Measurements from ENCODE around the gene GPR183.

GPR183 gene

DNA sequence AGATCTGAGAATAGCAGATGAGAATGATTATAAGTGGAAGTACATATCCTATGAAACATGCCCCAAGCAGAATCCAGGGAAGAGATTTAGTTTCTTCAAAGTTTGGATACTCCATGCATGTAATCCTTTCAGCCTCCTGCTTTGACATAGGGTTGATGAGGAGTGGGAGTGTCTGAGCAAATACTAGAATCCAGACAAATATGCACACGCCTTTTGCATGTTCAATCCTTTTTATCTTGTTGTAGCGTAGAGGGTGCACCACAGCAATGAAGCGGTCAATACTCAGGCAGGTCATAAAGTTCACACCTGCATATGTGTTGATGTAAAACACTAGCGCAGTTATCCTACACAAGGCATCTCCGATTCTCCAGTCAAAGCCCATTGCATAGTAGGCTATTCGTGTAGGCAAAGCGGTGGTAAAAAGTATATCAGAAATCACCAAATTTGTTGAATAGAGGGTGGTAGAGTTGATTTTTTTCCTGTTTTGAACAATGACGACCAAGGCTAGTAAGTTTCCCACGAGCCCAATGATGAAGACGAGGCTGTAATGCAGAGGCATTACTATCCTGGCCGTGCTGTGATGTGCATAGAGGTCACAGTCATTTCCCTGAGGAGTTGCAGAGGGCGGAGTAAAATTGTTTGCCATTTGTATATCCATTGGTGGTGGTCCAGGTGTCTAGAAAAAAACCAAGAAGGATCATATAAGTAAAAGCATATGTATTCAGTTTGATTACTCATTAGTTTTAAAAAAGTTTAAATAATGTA, 11.5 kb downstream of the GPR183 start:
- TF ChIP-seq FOXP2 (optimal IDR thresholded peaks at IDR 0.05; ENCODE audit: borderline replicate concordance, extremely low read depth, extremely low read length, insufficient read depth) (no peak), POLR2AphosphoS5 (IDR thresholded peaks at IDR 0.05; ENCODE audit: low read depth, low read length) (no peak), SIN3A (IDR thresholded peaks at IDR 0.05; ENCODE audit: borderline replicate concordance, insufficient read depth, low read length) (no peak), TAF1 (IDR thresholded peaks at IDR 0.05; ENCODE audit: borderline replicate concordance, insufficient read depth, low read length) (no peak)
- TF ChIP-seq, protein P1, sequence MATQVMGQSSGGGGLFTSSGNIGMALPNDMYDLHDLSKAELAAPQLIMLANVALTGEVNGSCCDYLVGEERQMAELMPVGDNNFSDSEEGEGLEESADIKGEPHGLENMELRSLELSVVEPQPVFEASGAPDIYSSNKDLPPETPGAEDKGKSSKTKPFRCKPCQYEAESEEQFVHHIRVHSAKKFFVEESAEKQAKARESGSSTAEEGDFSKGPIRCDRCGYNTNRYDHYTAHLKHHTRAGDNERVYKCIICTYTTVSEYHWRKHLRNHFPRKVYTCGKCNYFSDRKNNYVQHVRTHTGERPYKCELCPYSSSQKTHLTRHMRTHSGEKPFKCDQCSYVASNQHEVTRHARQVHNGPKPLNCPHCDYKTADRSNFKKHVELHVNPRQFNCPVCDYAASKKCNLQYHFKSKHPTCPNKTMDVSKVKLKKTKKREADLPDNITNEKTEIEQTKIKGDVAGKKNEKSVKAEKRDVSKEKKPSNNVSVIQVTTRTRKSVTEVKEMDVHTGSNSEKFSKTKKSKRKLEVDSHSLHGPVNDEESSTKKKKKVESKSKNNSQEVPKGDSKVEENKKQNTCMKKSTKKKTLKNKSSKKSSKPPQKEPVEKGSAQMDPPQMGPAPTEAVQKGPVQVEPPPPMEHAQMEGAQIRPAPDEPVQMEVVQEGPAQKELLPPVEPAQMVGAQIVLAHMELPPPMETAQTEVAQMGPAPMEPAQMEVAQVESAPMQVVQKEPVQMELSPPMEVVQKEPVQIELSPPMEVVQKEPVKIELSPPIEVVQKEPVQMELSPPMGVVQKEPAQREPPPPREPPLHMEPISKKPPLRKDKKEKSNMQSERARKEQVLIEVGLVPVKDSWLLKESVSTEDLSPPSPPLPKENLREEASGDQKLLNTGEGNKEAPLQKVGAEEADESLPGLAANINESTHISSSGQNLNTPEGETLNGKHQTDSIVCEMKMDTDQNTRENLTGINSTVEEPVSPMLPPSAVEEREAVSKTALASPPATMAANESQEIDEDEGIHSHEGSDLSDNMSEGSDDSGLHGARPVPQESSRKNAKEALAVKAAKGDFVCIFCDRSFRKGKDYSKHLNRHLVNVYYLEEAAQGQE (IDR thresholded peaks at IDR 0.05; ENCODE audit: insufficient read depth in 1 of 2, low read depth in 2 of 2, low read length in 2 of 2), result no peak

DNA sequence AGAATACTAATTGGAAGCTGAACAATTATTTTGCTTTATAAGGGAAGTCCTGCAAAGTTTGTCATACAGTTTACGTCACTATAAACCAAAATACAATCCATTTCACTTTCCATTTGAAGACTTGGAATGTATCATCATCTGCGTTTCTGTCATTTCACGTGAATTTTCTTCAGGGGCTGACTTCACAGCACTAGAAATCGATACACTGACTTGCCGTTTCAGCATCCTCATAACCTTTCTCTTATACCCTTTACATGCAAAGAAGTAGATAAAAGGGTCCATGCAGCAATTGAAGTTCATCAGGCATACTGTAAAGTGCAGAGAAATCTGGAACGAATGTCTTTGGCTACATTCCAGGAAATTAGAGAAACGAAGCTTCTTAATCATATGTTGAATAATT, 12.2 kb downstream of the GPR183 start:
- TF ChIP-seq POLR2AphosphoS5 (IDR thresholded peaks at IDR 0.05; ENCODE audit: low read depth, low read length) (no peak), TAF1 (IDR thresholded peaks at IDR 0.05; ENCODE audit: borderline replicate concordance, insufficient read depth, low read length) (no peak), SIN3A (IDR thresholded peaks at IDR 0.05; ENCODE audit: borderline replicate concordance, insufficient read depth, low read length) (no peak), FOXP2 (optimal IDR thresholded peaks at IDR 0.05; ENCODE audit: borderline replicate concordance, extremely low read depth, extremely low read length, insufficient read depth) (no peak)
- TF ChIP-seq, protein P1 (IDR thresholded peaks at IDR 0.05; ENCODE audit: insufficient read depth in 1 of 2, low read depth in 2 of 2, low read length in 2 of 2), result no peak

DNA sequence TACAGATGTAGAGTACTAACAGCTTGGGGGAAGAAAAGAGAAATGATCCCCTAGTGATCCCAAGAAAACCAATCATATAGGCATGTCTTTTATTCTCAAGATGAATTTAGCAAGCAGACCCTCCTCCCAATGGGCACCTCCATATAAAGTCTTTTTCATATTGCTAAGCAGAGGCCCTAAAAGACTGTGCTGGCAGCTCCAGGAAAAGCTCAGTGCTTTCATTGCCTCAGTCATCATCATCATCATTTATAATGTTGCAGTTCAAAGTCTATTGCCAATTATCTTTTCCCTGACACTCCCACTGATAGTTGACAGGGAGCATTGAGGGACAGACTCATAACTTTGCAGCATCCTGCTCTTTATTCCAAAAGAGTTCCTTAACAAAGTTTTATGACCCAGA, 13.0 kb downstream of the GPR183 start:
- TF ChIP-seq FOXP2 (optimal IDR thresholded peaks at IDR 0.05; ENCODE audit: borderline replicate concordance, extremely low read depth, extremely low read length, insufficient read depth) (no peak), TAF1 (IDR thresholded peaks at IDR 0.05; ENCODE audit: borderline replicate concordance, insufficient read depth, low read length) (no peak), POLR2AphosphoS5 (IDR thresholded peaks at IDR 0.05; ENCODE audit: low read depth, low read length) (no peak), SIN3A (IDR thresholded peaks at IDR 0.05; ENCODE audit: borderline replicate concordance, insufficient read depth, low read length) (no peak)
- TF ChIP-seq, protein P1 (IDR thresholded peaks at IDR 0.05; ENCODE audit: insufficient read depth in 1 of 2, low read depth in 2 of 2, low read length in 2 of 2), result no peak

DNA sequence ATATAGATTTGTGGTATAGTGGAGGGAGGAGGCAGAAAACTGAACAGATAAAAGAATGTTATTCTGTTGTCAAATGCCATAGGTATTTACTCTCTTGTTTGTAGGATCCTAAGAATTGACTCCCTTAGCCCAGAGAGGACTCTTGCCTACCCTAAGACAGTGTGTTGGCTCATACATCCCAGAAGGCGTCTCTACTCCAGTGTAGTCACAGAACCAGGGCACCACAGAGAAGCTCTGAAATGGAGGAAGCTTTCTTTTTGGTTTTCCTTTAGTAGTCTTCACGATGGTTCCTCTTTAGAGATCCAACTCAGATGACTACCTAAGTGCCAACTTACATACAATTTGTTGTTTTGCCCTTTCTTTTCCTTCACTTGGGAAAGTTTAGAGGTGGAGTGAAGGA, 14.0 kb downstream of the GPR183 start:
- TF ChIP-seq, protein P1 (IDR thresholded peaks at IDR 0.05; ENCODE audit: insufficient read depth in 1 of 2, low read depth in 2 of 2, low read length in 2 of 2), result no peak
- TF ChIP-seq TAF1 (IDR thresholded peaks at IDR 0.05; ENCODE audit: borderline replicate concordance, insufficient read depth, low read length) (no peak), FOXP2 (optimal IDR thresholded peaks at IDR 0.05; ENCODE audit: borderline replicate concordance, extremely low read depth, extremely low read length, insufficient read depth) (no peak), POLR2AphosphoS5 (IDR thresholded peaks at IDR 0.05; ENCODE audit: low read depth, low read length) (no peak), SIN3A (IDR thresholded peaks at IDR 0.05; ENCODE audit: borderline replicate concordance, insufficient read depth, low read length) (no peak)

Measured in PFSK-1 (cell line).